Suprapubic skin (tissue), 4 donors: Measurements from ENCODE around the gene KLF6. TPM values are rescaled to one million over a fixed set of nuclear protein-coding genes. Genes with fewer than 3 reads are reported as not detected.

Experiments used
- DNase-seq, 2 donors: peaks; one replicate each; pipeline ENCODE4 v3.0.0-alpha.2; 2019; ENCODE audit warnings: low spot score in 2 of 2
- H3K27ac ChIP-seq: fragments of 200-600 bp; sonication (generic); one replicate; pipeline ENCODE4 v1.5.1; 2019
- H3K27me3 ChIP-seq: fragments of 200-600 bp; sonication (generic); one replicate; pipeline ENCODE4 v1.5.1; 2019
- H3K36me3 ChIP-seq: fragments of 200-600 bp; sonication (generic); one replicate; pipeline ENCODE4 v1.5.1; 2019
- H3K4me1 ChIP-seq: fragments of 200-600 bp; sonication (generic); one replicate; pipeline ENCODE4 v1.5.1; 2019
- H3K4me3 ChIP-seq: fragments of 200-600 bp; sonication (generic); one replicate; pipeline ENCODE4 v1.5.1; 2019; ENCODE audit warnings: mild to moderate bottlenecking
- H3K9me3 ChIP-seq: fragments of 200-600 bp; sonication (generic); one replicate; pipeline ENCODE4 v1.5.1; 2019
- EP300 ChIP-seq: sonication (generic); formaldehyde crosslinking; IDR thresholded peaks from one replicate; pipeline ENCODE4 v1.6.1; 2017; ENCODE audit warnings: antibody characterized with exemption
- POLR2A ChIP-seq, 2 donors: fragments of 450-650 bp; IDR thresholded peaks; one replicate each; pipeline ENCODE4 v1.6.1; 2017; ENCODE audit warnings: antibody characterized with exemption in 2 of 2, mild to moderate bottlenecking in 2 of 2, moderate library complexity in 2 of 2
- POLR2AphosphoS5 ChIP-seq, 3 donors: sonication (generic); formaldehyde crosslinking; IDR thresholded peaks; one replicate each; pipeline ENCODE4 v1.6.1; 2017; ENCODE audit warnings: antibody characterized with exemption in 3 of 3
- WGBS: methylation state at CpG from one replicate; pipeline ENCODE4 v1.1.5; 2018; 5-methylcytosine and 5-hydroxymethylcytosine counted together
- total RNA-seq, 4 donors: library from RNA; depleted of rRNA; stranded (reverse); fragments of >200 nt; gene quantifications; one replicate each; pipeline ENCODE4 v1.1.0, GENCODE V29; 2016
- TF ChIP-seq, protein P1 (sequence below), 2 donors: fragments of 200-600 bp in 1 of 2; fragments of 450-650 bp in 1 of 2; sonication (generic) in 1 of 2; IDR thresholded peaks; one replicate each; pipeline ENCODE4 v1.5.1; 2016 to 2019; ENCODE audit warnings: antibody characterized with exemption in 2 of 2, mild to moderate bottlenecking in 1 of 2, moderate library complexity in 1 of 2

KLF6 gene
- total RNA-seq, result 100 to 1,000 TPM; 242 to 484 (median 276) TPM

GRCh38 chr10:3784510-3785250 is at the start of gene KLF6:
TSS of gene KLF6 (minus strand) at chr10:3785209. CDS start at chr10:3785014, 195 bp downstream.
- Histone ChIP-seq H3K27me3 (no peaks in the 10 kb centered on the region), H3K27ac (peak within 1 kb of the TSS; percentile 100), H3K9me3 (no peaks in the 10 kb centered on the region), H3K4me3 (peak within 1 kb of the TSS; percentile 96), H3K4me1 (peaks cover 27% of the 10 kb centered on the region), H3K36me3 (peaks cover 22% of the 10 kb centered on the region)
- TF ChIP-seq POLR2AphosphoS5 (IDR thresholded peaks at IDR 0.05) (peak in 2 of 3 donors; percentile 63 to 83), POLR2A (IDR thresholded peaks at IDR 0.05) (peak; percentile 58 to 70), EP300 (no peak)
- TF ChIP-seq, protein P1, sequence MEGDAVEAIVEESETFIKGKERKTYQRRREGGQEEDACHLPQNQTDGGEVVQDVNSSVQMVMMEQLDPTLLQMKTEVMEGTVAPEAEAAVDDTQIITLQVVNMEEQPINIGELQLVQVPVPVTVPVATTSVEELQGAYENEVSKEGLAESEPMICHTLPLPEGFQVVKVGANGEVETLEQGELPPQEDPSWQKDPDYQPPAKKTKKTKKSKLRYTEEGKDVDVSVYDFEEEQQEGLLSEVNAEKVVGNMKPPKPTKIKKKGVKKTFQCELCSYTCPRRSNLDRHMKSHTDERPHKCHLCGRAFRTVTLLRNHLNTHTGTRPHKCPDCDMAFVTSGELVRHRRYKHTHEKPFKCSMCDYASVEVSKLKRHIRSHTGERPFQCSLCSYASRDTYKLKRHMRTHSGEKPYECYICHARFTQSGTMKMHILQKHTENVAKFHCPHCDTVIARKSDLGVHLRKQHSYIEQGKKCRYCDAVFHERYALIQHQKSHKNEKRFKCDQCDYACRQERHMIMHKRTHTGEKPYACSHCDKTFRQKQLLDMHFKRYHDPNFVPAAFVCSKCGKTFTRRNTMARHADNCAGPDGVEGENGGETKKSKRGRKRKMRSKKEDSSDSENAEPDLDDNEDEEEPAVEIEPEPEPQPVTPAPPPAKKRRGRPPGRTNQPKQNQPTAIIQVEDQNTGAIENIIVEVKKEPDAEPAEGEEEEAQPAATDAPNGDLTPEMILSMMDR (IDR thresholded peaks at IDR 0.05), result no peak
- DNase-seq, result peak in 1 of 2 donors; percentile 84
- WGBS, result 0% methylated on average over 15 of the region's 69 CpGs

DNA sequence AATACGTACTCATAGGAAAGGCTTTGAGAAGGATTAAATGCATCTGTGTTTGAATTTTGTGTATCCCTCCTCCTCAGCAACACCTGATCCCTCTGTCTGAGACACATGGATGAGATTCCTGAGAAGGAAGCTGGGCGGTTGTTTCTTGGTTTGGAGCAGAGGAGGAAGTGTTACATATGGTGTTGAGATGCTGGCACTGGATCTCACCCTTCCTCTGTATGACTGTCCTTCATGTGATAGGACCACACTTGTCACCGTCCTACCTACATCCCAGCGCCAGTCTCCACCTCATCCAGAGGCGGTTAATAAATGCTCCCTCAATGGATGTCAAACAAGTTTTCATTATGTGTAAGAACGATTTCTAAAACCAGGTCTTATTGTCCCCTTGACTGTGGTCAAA is 49.4 kb upstream of the KLF6 start:
- peaks cover 22% of the 10 kb centered on the region for H3K4me1 ChIP-seq
- no peak overlapping the region for H3K27ac ChIP-seq
- H3K36me3 ChIP-seq, result no peaks in the 10 kb centered on the region
- no peaks in the 10 kb centered on the region for H3K9me3 ChIP-seq
- no peak for DNase-seq
- H3K4me3 ChIP-seq, result no peak overlapping the region
- no peaks in the 10 kb centered on the region for H3K27me3 ChIP-seq
- WGBS, result 95% methylated on average over 6 of the region's 6 CpGs
- TF ChIP-seq POLR2AphosphoS5 (IDR thresholded peaks at IDR 0.05) (no peak), POLR2A (IDR thresholded peaks at IDR 0.05) (no peak), EP300 (no peak)
- TF ChIP-seq, protein P1 (IDR thresholded peaks at IDR 0.05), result no peak

- DNase-seq, result no peak
- TF ChIP-seq, protein P1 (IDR thresholded peaks at IDR 0.05), result no peak
- no peak for TF ChIP-seq EP300
- TF ChIP-seq POLR2A (IDR thresholded peaks at IDR 0.05), result no peak
- no peak for TF ChIP-seq POLR2AphosphoS5 (IDR thresholded peaks at IDR 0.05)
- H3K27me3 ChIP-seq, result no peaks in the 10 kb centered on the region
- H3K27ac ChIP-seq, result no peak overlapping the region
- no peaks in the 10 kb centered on the region for H3K36me3 ChIP-seq
- H3K9me3 ChIP-seq, result no peaks in the 10 kb centered on the region
- H3K4me1 ChIP-seq, result peaks cover 26% of the 10 kb centered on the region
- no peak overlapping the region for H3K4me3 ChIP-seq
- WGBS, result 89% methylated on average over 6 of the region's 6 CpGs
These were observed 48.0 kb upstream of the KLF6 start for GRCh38 chr10:3833046-3833445.

DNA sequence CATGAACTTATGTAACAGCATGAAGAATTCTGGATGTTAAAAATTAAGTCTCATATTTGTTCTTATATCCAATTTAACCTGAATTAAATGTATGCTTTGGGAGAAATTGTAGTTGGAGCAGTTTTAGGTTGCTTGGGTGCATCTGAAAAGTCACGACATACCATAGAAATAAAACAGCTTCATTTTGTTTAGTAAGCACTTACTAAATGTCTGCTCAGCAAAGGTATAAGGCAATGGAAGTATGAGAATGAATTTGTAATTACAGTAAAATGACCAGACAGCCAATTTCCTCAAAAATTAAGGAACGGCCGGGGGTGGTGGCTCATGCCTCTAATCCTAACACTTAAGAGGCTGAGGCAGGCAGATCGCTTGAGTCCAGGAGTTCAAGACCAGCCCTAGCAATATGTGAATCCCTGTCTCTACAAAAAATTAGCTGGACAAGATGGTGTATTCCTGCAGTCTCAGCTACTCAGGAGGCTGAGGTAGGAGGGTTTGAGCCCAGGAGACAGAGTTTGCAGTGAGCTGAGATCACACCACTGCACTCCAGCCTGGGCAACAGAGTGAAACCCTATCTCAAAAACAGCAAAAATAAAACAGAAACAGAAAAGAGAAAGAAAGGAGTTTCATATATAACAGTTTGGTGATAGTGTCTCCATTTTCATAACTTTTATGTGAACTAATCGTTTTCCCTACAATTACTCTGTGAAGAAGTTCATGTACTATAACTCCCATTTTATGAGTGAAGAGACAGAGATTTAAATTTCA is 47.2 kb upstream of the KLF6 start:
- Histone ChIP-seq H3K27me3 (no peaks in the 10 kb centered on the region), H3K4me1 (peaks cover 26% of the 10 kb centered on the region), H3K9me3 (no peaks in the 10 kb centered on the region), H3K4me3 (no peak overlapping the region), H3K36me3 (no peaks in the 10 kb centered on the region), H3K27ac (no peak overlapping the region)
- WGBS, result 89% methylated on average over 5 of the region's 5 CpGs
- no peak for TF ChIP-seq POLR2A (IDR thresholded peaks at IDR 0.05)
- no peak for DNase-seq

DNA sequence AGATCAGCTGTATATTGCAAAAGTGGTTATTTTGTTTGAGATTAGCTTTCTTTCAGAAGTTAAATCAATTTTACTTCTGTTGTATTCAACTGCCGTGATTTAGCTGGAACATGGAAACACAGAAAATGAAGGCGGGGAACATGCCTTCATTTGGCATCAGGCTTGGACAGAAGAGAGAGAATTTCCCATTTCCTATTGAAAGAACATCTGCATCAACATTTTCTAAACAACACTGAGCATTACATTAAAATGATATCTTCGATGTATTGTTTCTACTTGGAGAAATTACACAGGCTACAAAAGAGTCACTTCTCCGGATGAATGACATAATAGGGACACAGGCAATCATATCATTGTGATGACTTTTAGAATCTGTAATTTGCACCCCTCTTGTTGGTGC is 46.6 kb upstream of the KLF6 start:
- DNase-seq, result no peak
- H3K4me1 ChIP-seq, result peaks cover 26% of the 10 kb centered on the region
- no peaks in the 10 kb centered on the region for H3K9me3 ChIP-seq
- H3K4me3 ChIP-seq, result no peak overlapping the region
- TF ChIP-seq POLR2AphosphoS5 (IDR thresholded peaks at IDR 0.05), result no peak
- no peaks in the 10 kb centered on the region for H3K36me3 ChIP-seq
- no peaks in the 10 kb centered on the region for H3K27me3 ChIP-seq
- no peak overlapping the region for H3K27ac ChIP-seq
- WGBS, result 54% methylated on average over 4 of the region's 4 CpGs

GRCh38 chr10:3830946-3831345 is 45.9 kb upstream of the KLF6 start:
- Histone ChIP-seq H3K27me3 (no peaks in the 10 kb centered on the region), H3K4me1 (peaks cover 26% of the 10 kb centered on the region), H3K36me3 (no peaks in the 10 kb centered on the region), H3K9me3 (no peaks in the 10 kb centered on the region), H3K4me3 (no peak overlapping the region), H3K27ac (no peak overlapping the region)
- whole genome bisulfite sequencing, result 82% methylated on average over 1 of the region's 1 CpG
- no peak for DNase-seq
- TF ChIP-seq, protein P1 (IDR thresholded peaks at IDR 0.05), result no peak
- TF ChIP-seq EP300, result no peak
